ENCODE data around the gene ALOX5AP. TPM values are rescaled to one million over a fixed set of nuclear protein-coding genes. Genes with fewer than 3 reads are reported as not detected.

Gene ALOX5AP
- total and polyA plus RNA-seq, 2 experiments from 2014 or later = 0.49 TPM; not detected in 1

DNA sequence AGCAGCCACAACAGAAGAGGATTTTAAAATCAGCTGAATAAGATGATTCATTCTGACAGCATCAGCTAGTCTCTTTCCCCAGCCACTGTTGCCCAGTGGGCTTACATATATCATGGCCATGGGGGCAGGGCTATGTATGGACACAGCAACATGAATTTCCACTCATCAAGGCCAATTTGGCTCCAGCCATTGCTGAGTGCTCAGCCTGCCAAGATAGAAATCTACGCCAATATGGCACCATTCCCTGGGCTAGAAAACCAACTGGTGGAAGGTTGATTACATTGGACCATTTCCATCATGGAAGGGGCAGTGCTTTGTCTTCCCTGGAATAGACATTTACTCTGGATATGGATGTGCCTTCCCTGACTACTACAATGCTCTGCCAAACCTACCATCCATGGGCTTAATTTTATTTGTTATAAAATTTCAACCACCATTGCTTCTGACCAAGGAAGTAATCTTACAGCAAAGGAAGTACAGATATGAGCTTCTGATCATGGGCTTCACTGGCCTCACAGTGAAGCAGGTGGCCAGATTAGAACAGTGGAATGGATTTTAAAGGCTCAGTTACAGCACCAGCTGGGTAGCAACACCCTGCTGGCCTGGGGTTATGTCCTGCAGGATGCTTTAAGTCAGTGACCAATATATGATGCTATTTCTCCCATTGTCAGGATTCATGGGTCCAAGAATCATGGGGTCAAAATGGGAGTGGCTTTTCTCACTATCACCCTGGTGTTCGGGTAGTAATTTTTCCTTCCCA is 9.8 kb upstream of the ALOX5AP start:
- Histone ChIP-seq H3K9me3 (ENCODE audit: low read depth) (no peaks in the 10 kb centered on the region), H3K4me3 (no peak overlapping the region), H3K9me2 (ENCODE audit: insufficient read depth) (no peaks in the 10 kb centered on the region), H4K20me1 (ENCODE audit: insufficient read depth) (no peaks in the 10 kb centered on the region), H3K27ac (no peak overlapping the region), H2AFZ (no peak overlapping the region), H3K4me2 (ENCODE audit: unreplicated experiment) (no peak overlapping the region), H3K9ac (no peak overlapping the region), H3K36me3 (ENCODE audit: low read depth) (no peaks in the 10 kb centered on the region), H3K4me1 (ENCODE audit: insufficient read depth) (peaks cover 12% of the 10 kb centered on the region), H3K79me2 (ENCODE audit: insufficient read depth) (no peaks in the 10 kb centered on the region), H3F3A (ENCODE audit: insufficient read depth) (peaks cover 3% of the 10 kb centered on the region; the same call in 1 of the 2 replicates), H3K27me3 (replicated peaks; ENCODE audit: insufficient read depth) (no peaks in the 10 kb centered on the region)
- peak; percentile 25 for DNase-seq
- TF ChIP-seq EZH2phosphoT487 (IDR thresholded peaks at IDR 0.05; ENCODE audit: insufficient read depth, low read depth) = no peak
- no peak for TF ChIP-seq EZH2 (IDR thresholded peaks at IDR 0.05; ENCODE audit: insufficient read depth, poor library complexity, severe bottlenecking)
- in situ Hi-C loops (cut with MboI) = no loop called here
- 60 to 75% methylated on average over 2 of the region's 2 CpGs for WGBS, 2 experiments (ENCODE audit: low coverage in 1 of 2, low lambda C conversion rate in 2 of 2, missing lambda C conversion rate in 2 of 2)

DNA sequence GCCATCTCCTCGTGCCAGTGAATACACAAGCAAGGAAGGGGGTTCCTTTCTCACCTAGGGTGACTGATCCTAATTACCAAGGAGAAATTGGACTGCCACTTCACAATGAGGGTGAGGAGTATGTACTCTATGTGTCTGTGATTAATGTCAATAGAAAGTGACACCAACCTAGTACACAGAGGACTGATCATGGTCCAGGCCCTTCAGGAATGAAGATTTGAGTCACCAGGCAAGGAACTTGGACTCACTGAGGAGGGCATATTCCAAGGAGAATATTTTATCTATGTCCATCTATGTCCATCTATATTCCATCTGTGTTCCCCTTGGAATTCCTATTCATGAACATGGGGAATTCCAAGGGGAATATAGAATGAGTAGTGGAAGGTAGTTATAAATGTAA is 9.2 kb upstream of the ALOX5AP start:
- no peaks in the 10 kb centered on the region for H3K9me2 ChIP-seq (ENCODE audit: insufficient read depth)
- H3K4me3 ChIP-seq = no peak overlapping the region
- H4K20me1 ChIP-seq (ENCODE audit: insufficient read depth) = no peaks in the 10 kb centered on the region
- H3K27ac ChIP-seq = no peak overlapping the region
- no peaks in the 10 kb centered on the region for H3K27me3 ChIP-seq (replicated peaks; ENCODE audit: insufficient read depth)
- no peaks in the 10 kb centered on the region for H3F3A ChIP-seq (ENCODE audit: insufficient read depth)
- 0 out of 2 replicates have a peak, but pooled peaks cover 7% of the 10 kb centered on the region for H3K4me1 ChIP-seq (ENCODE audit: insufficient read depth)
- in situ Hi-C loops (cut with MboI) = no loop called here
- peak; percentile 35 for DNase-seq
- no peak overlapping the region for H2AFZ ChIP-seq
- no peak overlapping the region for H3K4me2 ChIP-seq (ENCODE audit: unreplicated experiment)
- H3K9ac ChIP-seq = no peak overlapping the region
- TF ChIP-seq EZH2 (IDR thresholded peaks at IDR 0.05; ENCODE audit: insufficient read depth, poor library complexity, severe bottlenecking) = no peak
- no peak for TF ChIP-seq EZH2phosphoT487 (IDR thresholded peaks at IDR 0.05; ENCODE audit: insufficient read depth, low read depth)
- WGBS, 2 experiments (ENCODE audit: low coverage in 1 of 2, low lambda C conversion rate in 2 of 2, missing lambda C conversion rate in 2 of 2) = 94 to 100% methylated on average over 1 of the region's 1 CpG
- H3K36me3 ChIP-seq (ENCODE audit: low read depth) = no peaks in the 10 kb centered on the region
- H3K9me3 ChIP-seq (ENCODE audit: low read depth) = no peaks in the 10 kb centered on the region
- H3K79me2 ChIP-seq (ENCODE audit: insufficient read depth) = no peaks in the 10 kb centered on the region

DNA sequence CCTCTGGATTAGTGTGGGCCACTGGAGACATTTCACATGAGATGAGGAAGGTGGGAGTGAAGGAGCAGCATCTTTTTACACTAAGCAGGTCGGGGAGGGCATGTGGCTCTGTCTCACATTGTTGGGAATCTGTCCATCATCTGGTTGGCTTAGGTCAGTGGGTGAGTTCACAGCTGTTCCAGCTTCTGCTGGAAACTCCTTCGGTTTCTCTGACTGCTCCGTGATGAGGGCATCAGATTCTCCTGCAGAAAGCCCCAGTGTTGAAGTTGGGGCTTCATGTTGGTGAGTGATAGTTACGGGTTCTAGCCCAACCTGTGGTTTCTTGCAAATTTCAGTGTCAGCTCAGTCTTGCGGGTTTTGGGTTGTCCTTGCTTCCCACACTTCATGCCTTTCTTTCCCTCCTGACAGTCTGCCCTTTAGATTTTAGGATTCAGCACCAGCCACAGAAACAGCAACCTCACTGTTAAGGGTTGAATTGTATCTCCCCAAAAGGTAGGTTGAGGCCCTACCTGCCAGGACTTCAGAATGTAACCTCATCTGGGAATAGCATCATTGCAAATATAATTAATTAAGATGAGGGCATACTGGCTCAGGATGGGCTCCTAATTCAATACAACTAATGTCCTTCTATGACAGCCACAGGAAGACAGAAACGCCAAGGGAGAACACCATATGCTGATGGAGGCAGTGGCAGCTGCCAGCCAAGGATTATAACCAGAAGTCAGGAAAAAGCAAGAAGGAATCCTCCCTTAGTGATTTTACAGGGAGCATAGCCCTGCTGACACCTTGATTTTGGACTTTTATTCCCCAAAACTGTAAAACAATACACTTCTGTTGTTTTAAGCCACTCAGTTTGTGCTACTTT is 7.6 kb upstream of the ALOX5AP start:
- in situ Hi-C loops (cut with MboI) = no loop called here
- no peak overlapping the region for H2AFZ ChIP-seq

DNA sequence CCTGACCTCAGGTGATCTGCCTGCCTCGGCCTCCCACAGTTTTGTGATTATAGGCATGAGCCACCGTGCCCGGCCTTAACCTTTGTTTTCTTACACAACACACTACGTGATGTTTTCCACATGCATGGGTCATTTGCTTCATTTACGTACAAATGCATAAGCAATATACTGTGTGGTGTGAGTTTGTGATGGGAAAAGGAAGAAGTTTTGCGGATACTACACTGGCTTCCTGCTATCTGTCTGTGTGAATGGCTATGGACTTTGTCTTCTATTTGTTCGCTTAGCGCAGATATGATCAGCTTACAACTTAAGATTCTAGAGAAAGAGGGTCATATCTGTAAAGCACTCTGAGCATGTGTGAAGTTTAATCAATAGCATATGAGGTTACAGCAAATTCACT is 5.5 kb upstream of the ALOX5AP start:
- no peaks in the 10 kb centered on the region for H3K9me3 ChIP-seq (ENCODE audit: low read depth)
- TF ChIP-seq EZH2phosphoT487 (IDR thresholded peaks at IDR 0.05; ENCODE audit: insufficient read depth, low read depth) (no peak), EZH2 (IDR thresholded peaks at IDR 0.05; ENCODE audit: insufficient read depth, poor library complexity, severe bottlenecking) (no peak)
- no peaks in the 10 kb centered on the region for H3K9me2 ChIP-seq (ENCODE audit: insufficient read depth)
- peaks cover 15% of the 10 kb centered on the region for H3K4me1 ChIP-seq (ENCODE audit: insufficient read depth)
- no peaks in the 10 kb centered on the region for H3K79me2 ChIP-seq (ENCODE audit: insufficient read depth)
- whole genome bisulfite sequencing, 2 experiments (ENCODE audit: low coverage in 1 of 2, low lambda C conversion rate in 2 of 2, missing lambda C conversion rate in 2 of 2) = 75 to 83% methylated on average over 8 of the region's 8 CpGs
- no peak overlapping the region for H3K9ac ChIP-seq
- in situ Hi-C loops (cut with MboI) = no loop called here
- H3K4me3 ChIP-seq = no peak overlapping the region
- no peak overlapping the region for H2AFZ ChIP-seq
- no peaks in the 10 kb centered on the region for H3K36me3 ChIP-seq (ENCODE audit: low read depth)
- no peak for DNase-seq
- H4K20me1 ChIP-seq (ENCODE audit: insufficient read depth) = no peaks in the 10 kb centered on the region
- H3F3A ChIP-seq (ENCODE audit: insufficient read depth) = peaks cover 3% of the 10 kb centered on the region; the same call in 1 of the 2 replicates
- H3K27ac ChIP-seq = no peak overlapping the region
- no peak overlapping the region for H3K4me2 ChIP-seq (ENCODE audit: unreplicated experiment)
- H3K27me3 ChIP-seq (replicated peaks; ENCODE audit: insufficient read depth) = no peaks in the 10 kb centered on the region

More for the DNA sequence above, 7.6 kb upstream of the ALOX5AP start:
- Histone ChIP-seq H3K79me2 (ENCODE audit: insufficient read depth) (no peaks in the 10 kb centered on the region), H3K9me2 (ENCODE audit: insufficient read depth) (no peaks in the 10 kb centered on the region), H3K9ac (no peak overlapping the region), H4K20me1 (ENCODE audit: insufficient read depth) (no peaks in the 10 kb centered on the region), H3K4me1 (ENCODE audit: insufficient read depth) (0 out of 2 replicates have a peak, but pooled peaks cover 7% of the 10 kb centered on the region), H3K27ac (no peak overlapping the region), H3K4me2 (ENCODE audit: unreplicated experiment) (no peak overlapping the region), H3F3A (ENCODE audit: insufficient read depth) (no peaks in the 10 kb centered on the region), H3K27me3 (replicated peaks; ENCODE audit: insufficient read depth) (no peaks in the 10 kb centered on the region), H3K4me3 (no peak overlapping the region), H3K9me3 (ENCODE audit: low read depth) (no peaks in the 10 kb centered on the region), H3K36me3 (ENCODE audit: low read depth) (no peaks in the 10 kb centered on the region)
- 89 to 95% methylated on average over 6 of the region's 6 CpGs for WGBS, 2 experiments (ENCODE audit: low coverage in 1 of 2, low lambda C conversion rate in 2 of 2, missing lambda C conversion rate in 2 of 2)
- no peak for DNase-seq
- TF ChIP-seq EZH2 (IDR thresholded peaks at IDR 0.05; ENCODE audit: insufficient read depth, poor library complexity, severe bottlenecking) (no peak), EZH2phosphoT487 (IDR thresholded peaks at IDR 0.05; ENCODE audit: insufficient read depth, low read depth) (no peak)

Measured in GM23248 (cell line).